Natural killer cell treated with Interleukin-12 subunit alpha and Interleukin-12 subunit beta and Interleukin-15 and Interleukin-18, amount 100 ng/mL, for 72 hours (primary cell): ENCODE results near the gene AFF2. TPM values are rescaled to one million over a fixed set of nuclear protein-coding genes. Genes with fewer than 3 reads are reported as not detected.
A peak's percentile ranks its signal among the peaks of the same experiment; 100 is the strongest.

Experiments used
- ATAC-seq, 2 donors: fragments of 150-1000 bp; cut with Tn5 transposase in 1 of 2; sonication (Bioruptor Pico), chemical (Tn5 transposase) in 1 of 2; 2 replicates each; pipeline ENCODE4 v1.10.0; 2021
- DNase-seq: peaks from one replicate; pipeline ENCODE4 v3.0.0; 2022; ENCODE audit warnings: low spot score
- H3K27ac Mint-ChIP-seq, 2 donors: 1 replicate in 1 of 2; 2 replicates in 1 of 2; pipeline ENCODE4 v1.8.0; 2022; ENCODE audit warnings: mixed read lengths in 2 of 2, mild to moderate bottlenecking in 1 of 2, moderate library complexity in 1 of 2
- H3K27me3 Mint-ChIP-seq, 2 donors: 1 replicate in 1 of 2; 2 replicates in 1 of 2; pipeline ENCODE4 v1.8.0; 2022; ENCODE audit warnings: mixed read lengths in 2 of 2
- H3K36me3 Mint-ChIP-seq: one replicate; pipeline ENCODE4 v1.8.0; 2022; ENCODE audit warnings: mixed read lengths
- H3K4me1 Mint-ChIP-seq, 2 donors: 1 replicate in 1 of 2; 2 replicates in 1 of 2; pipeline ENCODE4 v1.8.0; 2022; ENCODE audit warnings: low read depth in 2 of 2, mixed read lengths in 2 of 2, mild to moderate bottlenecking in 1 of 2
- H3K4me3 Mint-ChIP-seq: one replicate; pipeline ENCODE4 v1.8.0; 2022; ENCODE audit warnings: mixed read lengths
- H3K9me3 Mint-ChIP-seq: 2 replicates; pipeline ENCODE4 v1.8.0; 2022; ENCODE audit warnings: mixed read lengths
- total RNA-seq, 2 donors: library from RNA; stranded (reverse); gene quantifications; one replicate each; pipeline ENCODE4 v1.2.3, GENCODE V29; 2022

AFF2 gene
- total RNA-seq, 2 donors from 2014 or later = 1.5 to 5.1 TPM

- Mint-ChIP-seq H3K4me3 (no peak overlapping the region), H3K27me3 (peaks cover 0 to 3% of the 10 kb centered on the region in 2 donors), H3K36me3 (no peaks in the 10 kb centered on the region), H3K4me1 (no peaks in the 10 kb centered on the region), H3K27ac (no peak overlapping the region), H3K9me3 (no peaks in the 10 kb centered on the region)
- ATAC-seq = no peak
- no peak for DNase-seq
Measured at GRCh38 chrX:149006235-149006634, 505.8 kb downstream of the AFF2 start.

- no peaks in the 10 kb centered on the region for H3K4me1 Mint-ChIP-seq
- no peaks in the 10 kb centered on the region for H3K9me3 Mint-ChIP-seq
- H3K4me3 Mint-ChIP-seq = no peak overlapping the region
- no peak for ATAC-seq
- no peak overlapping the region for H3K27ac Mint-ChIP-seq
- no peaks in the 10 kb centered on the region for H3K36me3 Mint-ChIP-seq
- no peak for DNase-seq
- peaks cover 0 to 3% of the 10 kb centered on the region in 2 donors for H3K27me3 Mint-ChIP-seq
Measured at GRCh38 chrX:149007423-149007822, 507.0 kb downstream of the AFF2 start.

- ATAC-seq (no peak), DNase-seq (no peak)
- Mint-ChIP-seq H3K4me3 (no peak overlapping the region), H3K9me3 (no peaks in the 10 kb centered on the region), H3K27me3 (peaks cover 0 to 6% of the 10 kb centered on the region in 2 donors), H3K27ac (no peak overlapping the region), H3K36me3 (no peaks in the 10 kb centered on the region), H3K4me1 (no peaks in the 10 kb centered on the region)
Measured at GRCh38 chrX:149010013-149010852, 509.8 kb downstream of the AFF2 start.

- no peak for DNase-seq
- H3K9me3 Mint-ChIP-seq = no peaks in the 10 kb centered on the region
- no peak overlapping the region for H3K27ac Mint-ChIP-seq
- no peaks in the 10 kb centered on the region for H3K36me3 Mint-ChIP-seq
- H3K4me1 Mint-ChIP-seq = no peaks in the 10 kb centered on the region
- H3K27me3 Mint-ChIP-seq = peaks cover 0 to 6% of the 10 kb centered on the region in 2 donors
- no peak for ATAC-seq
- H3K4me3 Mint-ChIP-seq = no peak overlapping the region
Measured at GRCh38 chrX:149010853-149011224, 510.4 kb downstream of the AFF2 start.

- Mint-ChIP-seq H3K4me1 (no peaks in the 10 kb centered on the region), H3K27ac (no peak overlapping the region), H3K27me3 (peaks cover 0 to 6% of the 10 kb centered on the region in 2 donors), H3K4me3 (no peak overlapping the region), H3K36me3 (no peaks in the 10 kb centered on the region), H3K9me3 (no peaks in the 10 kb centered on the region)
- ATAC-seq (no peak), DNase-seq (no peak)
Measured at GRCh38 chrX:149013081-149013480, 512.7 kb downstream of the AFF2 start.

GRCh38 chrX:149021159-149021558, 520.7 kb downstream of the AFF2 start:
- Mint-ChIP-seq H3K27me3 (peaks cover 0 to 2% of the 10 kb centered on the region in 2 donors), H3K4me3 (no peak overlapping the region), H3K9me3 (peaks cover 3% of the 10 kb centered on the region), H3K36me3 (no peaks in the 10 kb centered on the region), H3K4me1 (no peaks in the 10 kb centered on the region), H3K27ac (no peak overlapping the region)
- DNase-seq = no peak
- no peak for ATAC-seq

GRCh38 chrX:149022485-149022884, 522.1 kb downstream of the AFF2 start:
- ATAC-seq = no peak
- no peak overlapping the region for H3K4me3 Mint-ChIP-seq
- no peaks in the 10 kb centered on the region for H3K4me1 Mint-ChIP-seq
- H3K27me3 Mint-ChIP-seq = peaks cover 0 to 2% of the 10 kb centered on the region in 2 donors
- H3K36me3 Mint-ChIP-seq = no peaks in the 10 kb centered on the region
- H3K9me3 Mint-ChIP-seq = peaks cover 3% of the 10 kb centered on the region
- DNase-seq = no peak
- no peak overlapping the region for H3K27ac Mint-ChIP-seq

- Mint-ChIP-seq H3K27ac (no peak overlapping the region), H3K27me3 (no peaks in the 10 kb centered on the region), H3K36me3 (no peaks in the 10 kb centered on the region), H3K4me1 (no peaks in the 10 kb centered on the region), H3K4me3 (no peak overlapping the region), H3K9me3 (no peaks in the 10 kb centered on the region)
- DNase-seq (no peak), ATAC-seq (peak in 1 of 2 donors; percentile 52)
Measured at GRCh38 chrX:149032449-149032848, 532.0 kb downstream of the AFF2 start.

- Mint-ChIP-seq H3K27me3 (no peaks in the 10 kb centered on the region), H3K4me1 (no peaks in the 10 kb centered on the region), H3K27ac (no peak overlapping the region), H3K36me3 (no peaks in the 10 kb centered on the region), H3K9me3 (no peaks in the 10 kb centered on the region), H3K4me3 (no peak overlapping the region)
- ATAC-seq (no peak), DNase-seq (no peak)
Measured at GRCh38 chrX:149036086-149036485, 535.7 kb downstream of the AFF2 start.

GRCh38 chrX:149037281-149037870, 537.0 kb downstream of the AFF2 start:
- Mint-ChIP-seq H3K27ac (no peak overlapping the region), H3K4me3 (no peak overlapping the region), H3K36me3 (no peaks in the 10 kb centered on the region), H3K9me3 (no peaks in the 10 kb centered on the region), H3K27me3 (no peaks in the 10 kb centered on the region), H3K4me1 (no peaks in the 10 kb centered on the region)
- DNase-seq (no peak), ATAC-seq (no peak)

- Mint-ChIP-seq H3K4me1 (no peaks in the 10 kb centered on the region), H3K27ac (no peak overlapping the region), H3K36me3 (no peaks in the 10 kb centered on the region), H3K9me3 (no peaks in the 10 kb centered on the region), H3K27me3 (no peaks in the 10 kb centered on the region), H3K4me3 (no peak overlapping the region)
- ATAC-seq = no peak
- DNase-seq = no peak
Measured at GRCh38 chrX:149039057-149039456, 538.6 kb downstream of the AFF2 start.

- Mint-ChIP-seq H3K36me3 (no peaks in the 10 kb centered on the region), H3K4me1 (no peaks in the 10 kb centered on the region), H3K27ac (no peak overlapping the region), H3K27me3 (no peaks in the 10 kb centered on the region), H3K9me3 (no peaks in the 10 kb centered on the region), H3K4me3 (no peak overlapping the region)
- ATAC-seq (no peak), DNase-seq (no peak)
Measured at GRCh38 chrX:149040873-149041535, 540.6 kb downstream of the AFF2 start.

- Mint-ChIP-seq H3K27me3 (no peaks in the 10 kb centered on the region), H3K36me3 (no peaks in the 10 kb centered on the region), H3K4me1 (no peaks in the 10 kb centered on the region), H3K27ac (no peak overlapping the region), H3K9me3 (no peaks in the 10 kb centered on the region), H3K4me3 (no peak overlapping the region)
- ATAC-seq (no peak), DNase-seq (no peak)
Measured at GRCh38 chrX:149043401-149043800, 543.0 kb downstream of the AFF2 start.

GRCh38 chrX:149044471-149044870, 544.1 kb downstream of the AFF2 start:
- Mint-ChIP-seq H3K4me3 (no peak overlapping the region), H3K36me3 (no peaks in the 10 kb centered on the region), H3K27ac (no peak overlapping the region), H3K27me3 (no peaks in the 10 kb centered on the region), H3K4me1 (no peaks in the 10 kb centered on the region), H3K9me3 (no peaks in the 10 kb centered on the region)
- DNase-seq = no peak
- no peak for ATAC-seq
